GM21390 (cell line): ENCODE results near the gene CADPS.

Source experiments
- ATAC-seq: cut with Tn5 transposase; IDR thresholded peaks from one replicate; pipeline ENCODE4 v1.9.1; 2021; ENCODE audit not compliant: unreplicated experiment

CADPS gene

GRCh38 chr3:62874711-62875557 is at the start of gene CADPS:
TSS of gene CADPS (minus strand) at chr3:62875416. CDS start at chr3:62875029, 387 bp downstream.
- no peak for ATAC-seq

GRCh38 chr3:62923066-62923465 is 47.9 kb upstream of the CADPS start:
- ATAC-seq: no peak

GRCh38 chr3:62922326-62922725 is 47.1 kb upstream of the CADPS start:
- ATAC-seq: no peak

GRCh38 chr3:62920466-62920784 is 45.2 kb upstream of the CADPS start:
- no peak for ATAC-seq

GRCh38 chr3:62919784-62920465 is 44.7 kb upstream of the CADPS start:
- ATAC-seq: no peak

GRCh38 chr3:62918777-62919176 is 43.6 kb upstream of the CADPS start:
- ATAC-seq: no peak

GRCh38 chr3:62918131-62918530 is 42.9 kb upstream of the CADPS start:
- no peak for ATAC-seq

GRCh38 chr3:62911526-62911925 is 36.3 kb upstream of the CADPS start:
- no peak for ATAC-seq

- no peak for ATAC-seq
Observed at GRCh38 chr3:62905331-62905730, 30.1 kb upstream of the CADPS start.

GRCh38 chr3:62898530-62899496 is 23.6 kb upstream of the CADPS start:
- no peak for ATAC-seq

GRCh38 chr3:62895901-62896300 is 20.7 kb upstream of the CADPS start:
- no peak for ATAC-seq

- ATAC-seq: no peak
Observed at GRCh38 chr3:62892951-62893350, 17.7 kb upstream of the CADPS start.

- ATAC-seq: no peak
Observed at GRCh38 chr3:62892045-62892444, 16.8 kb upstream of the CADPS start.

- ATAC-seq: no peak
Observed at GRCh38 chr3:62888778-62889177, 13.6 kb upstream of the CADPS start.

GRCh38 chr3:62888180-62888579 is 13.0 kb upstream of the CADPS start:
- ATAC-seq: no peak

- no peak for ATAC-seq
Observed at GRCh38 chr3:62885136-62885535, 9.9 kb upstream of the CADPS start.

- no peak for ATAC-seq
Observed at GRCh38 chr3:62884096-62884870, 9.1 kb upstream of the CADPS start.

GRCh38 chr3:62882676-62883200 is 7.5 kb upstream of the CADPS start:
- ATAC-seq: no peak

- no peak for ATAC-seq
Observed at GRCh38 chr3:62876064-62876463, 848 bp upstream of the CADPS start.

GRCh38 chr3:62875558-62876002 is 364 bp upstream of the CADPS start:
- ATAC-seq: no peak
